Ishikawa (cell line): ENCODE results near the gene APOA4.

ENCODE experiments used
- CEBPB ChIP-seq: IDR thresholded peaks from 2 replicates; pipeline ENCODE4 v1.6.1; 2012
- CREB1 ChIP-seq: IDR thresholded peaks from 2 replicates; pipeline ENCODE4 v1.6.1; 2012; ENCODE audit warnings: low read depth
- EGR1 ChIP-seq: IDR thresholded peaks from 2 replicates; pipeline ENCODE4 v1.6.1; 2012
- EP300 ChIP-seq: IDR thresholded peaks from 2 replicates; pipeline ENCODE4 v1.6.1; 2012; ENCODE audit warnings: borderline replicate concordance
- FOXM1 ChIP-seq: IDR thresholded peaks from 2 replicates; pipeline ENCODE4 v1.6.1; 2012; ENCODE audit warnings: low read depth, borderline replicate concordance
- NFIC ChIP-seq: IDR thresholded peaks from 2 replicates; pipeline ENCODE4 v1.6.1; 2012
- RAD21 ChIP-seq: IDR thresholded peaks from 2 replicates; pipeline ENCODE4 v1.6.1; 2012; ENCODE audit warnings: low read depth
- TAF1 ChIP-seq: IDR thresholded peaks from 2 replicates; pipeline ENCODE4 v1.6.1; 2012; ENCODE audit warnings: low read depth, mild to moderate bottlenecking
- TCF12 ChIP-seq: IDR thresholded peaks from 2 replicates; pipeline ENCODE4 v1.6.1; 2012; ENCODE audit warnings: low read depth
- TEAD4 ChIP-seq: IDR thresholded peaks from 2 replicates; pipeline ENCODE4 v1.6.1; 2012
- YY1 ChIP-seq: IDR thresholded peaks from 2 replicates; pipeline ENCODE4 v1.6.1; 2012; ENCODE audit warnings: low read depth
- ZBTB7A ChIP-seq: IDR thresholded peaks from 2 replicates; pipeline ENCODE4 v1.6.1; 2012; ENCODE audit warnings: low read depth
- TF ChIP-seq, protein P1 (sequence below): IDR thresholded peaks from 2 replicates; pipeline ENCODE4 v1.6.1; 2012
- TF ChIP-seq, protein P2 (sequence below): IDR thresholded peaks from 2 replicates; pipeline ENCODE4 v1.6.1; 2012
- TF ChIP-seq, protein P3 (sequence below): IDR thresholded peaks from 2 replicates; pipeline ENCODE4 v1.6.1; 2012; ENCODE audit warnings: low read depth, mild to moderate bottlenecking

APOA4 gene

DNA sequence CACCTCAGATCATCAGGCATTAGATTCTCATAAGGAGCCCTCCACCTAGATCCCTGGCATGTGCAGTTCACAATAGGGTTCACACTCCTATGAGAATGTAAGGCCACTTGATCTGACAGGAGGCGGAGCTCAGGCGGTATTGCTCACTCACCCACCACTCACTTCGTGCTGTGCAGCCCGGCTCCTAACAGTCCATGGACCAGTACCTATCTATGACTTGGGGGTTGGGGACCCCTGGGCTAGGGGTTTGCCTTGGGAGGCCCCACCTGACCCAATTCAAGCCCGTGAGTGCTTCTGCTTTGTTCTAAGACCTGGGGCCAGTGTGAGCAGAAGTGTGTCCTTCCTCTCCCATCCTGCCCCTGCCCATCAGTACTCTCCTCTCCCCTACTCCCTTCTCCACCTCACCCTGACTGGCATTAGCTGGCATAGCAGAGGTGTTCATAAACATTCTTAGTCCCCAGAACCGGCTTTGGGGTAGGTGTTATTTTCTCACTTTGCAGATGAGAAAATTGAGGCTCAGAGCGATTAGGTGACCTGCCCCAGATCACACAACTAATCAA lies 8.8 kb upstream of the APOA4 start:
- TF ChIP-seq EGR1: no peak
- no peak for TF ChIP-seq TEAD4
- TF ChIP-seq RAD21: no peak
- TF ChIP-seq NFIC: no peak
- TF ChIP-seq EP300: no peak
- TF ChIP-seq, protein P1, sequence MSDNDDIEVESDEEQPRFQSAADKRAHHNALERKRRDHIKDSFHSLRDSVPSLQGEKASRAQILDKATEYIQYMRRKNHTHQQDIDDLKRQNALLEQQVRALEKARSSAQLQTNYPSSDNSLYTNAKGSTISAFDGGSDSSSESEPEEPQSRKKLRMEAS: no peak
- TF ChIP-seq, protein P2, sequence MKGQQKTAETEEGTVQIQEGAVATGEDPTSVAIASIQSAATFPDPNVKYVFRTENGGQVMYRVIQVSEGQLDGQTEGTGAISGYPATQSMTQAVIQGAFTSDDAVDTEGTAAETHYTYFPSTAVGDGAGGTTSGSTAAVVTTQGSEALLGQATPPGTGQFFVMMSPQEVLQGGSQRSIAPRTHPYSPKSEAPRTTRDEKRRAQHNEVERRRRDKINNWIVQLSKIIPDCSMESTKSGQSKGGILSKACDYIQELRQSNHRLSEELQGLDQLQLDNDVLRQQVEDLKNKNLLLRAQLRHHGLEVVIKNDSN: no peak
- TF ChIP-seq, protein P3, sequence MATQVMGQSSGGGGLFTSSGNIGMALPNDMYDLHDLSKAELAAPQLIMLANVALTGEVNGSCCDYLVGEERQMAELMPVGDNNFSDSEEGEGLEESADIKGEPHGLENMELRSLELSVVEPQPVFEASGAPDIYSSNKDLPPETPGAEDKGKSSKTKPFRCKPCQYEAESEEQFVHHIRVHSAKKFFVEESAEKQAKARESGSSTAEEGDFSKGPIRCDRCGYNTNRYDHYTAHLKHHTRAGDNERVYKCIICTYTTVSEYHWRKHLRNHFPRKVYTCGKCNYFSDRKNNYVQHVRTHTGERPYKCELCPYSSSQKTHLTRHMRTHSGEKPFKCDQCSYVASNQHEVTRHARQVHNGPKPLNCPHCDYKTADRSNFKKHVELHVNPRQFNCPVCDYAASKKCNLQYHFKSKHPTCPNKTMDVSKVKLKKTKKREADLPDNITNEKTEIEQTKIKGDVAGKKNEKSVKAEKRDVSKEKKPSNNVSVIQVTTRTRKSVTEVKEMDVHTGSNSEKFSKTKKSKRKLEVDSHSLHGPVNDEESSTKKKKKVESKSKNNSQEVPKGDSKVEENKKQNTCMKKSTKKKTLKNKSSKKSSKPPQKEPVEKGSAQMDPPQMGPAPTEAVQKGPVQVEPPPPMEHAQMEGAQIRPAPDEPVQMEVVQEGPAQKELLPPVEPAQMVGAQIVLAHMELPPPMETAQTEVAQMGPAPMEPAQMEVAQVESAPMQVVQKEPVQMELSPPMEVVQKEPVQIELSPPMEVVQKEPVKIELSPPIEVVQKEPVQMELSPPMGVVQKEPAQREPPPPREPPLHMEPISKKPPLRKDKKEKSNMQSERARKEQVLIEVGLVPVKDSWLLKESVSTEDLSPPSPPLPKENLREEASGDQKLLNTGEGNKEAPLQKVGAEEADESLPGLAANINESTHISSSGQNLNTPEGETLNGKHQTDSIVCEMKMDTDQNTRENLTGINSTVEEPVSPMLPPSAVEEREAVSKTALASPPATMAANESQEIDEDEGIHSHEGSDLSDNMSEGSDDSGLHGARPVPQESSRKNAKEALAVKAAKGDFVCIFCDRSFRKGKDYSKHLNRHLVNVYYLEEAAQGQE: no peak
- TF ChIP-seq ZBTB7A: no peak
- no peak for TF ChIP-seq YY1
- TF ChIP-seq TCF12: no peak
- no peak for TF ChIP-seq CREB1
- TF ChIP-seq TAF1: no peak
- no peak for TF ChIP-seq CEBPB
- TF ChIP-seq FOXM1: no peak

DNA sequence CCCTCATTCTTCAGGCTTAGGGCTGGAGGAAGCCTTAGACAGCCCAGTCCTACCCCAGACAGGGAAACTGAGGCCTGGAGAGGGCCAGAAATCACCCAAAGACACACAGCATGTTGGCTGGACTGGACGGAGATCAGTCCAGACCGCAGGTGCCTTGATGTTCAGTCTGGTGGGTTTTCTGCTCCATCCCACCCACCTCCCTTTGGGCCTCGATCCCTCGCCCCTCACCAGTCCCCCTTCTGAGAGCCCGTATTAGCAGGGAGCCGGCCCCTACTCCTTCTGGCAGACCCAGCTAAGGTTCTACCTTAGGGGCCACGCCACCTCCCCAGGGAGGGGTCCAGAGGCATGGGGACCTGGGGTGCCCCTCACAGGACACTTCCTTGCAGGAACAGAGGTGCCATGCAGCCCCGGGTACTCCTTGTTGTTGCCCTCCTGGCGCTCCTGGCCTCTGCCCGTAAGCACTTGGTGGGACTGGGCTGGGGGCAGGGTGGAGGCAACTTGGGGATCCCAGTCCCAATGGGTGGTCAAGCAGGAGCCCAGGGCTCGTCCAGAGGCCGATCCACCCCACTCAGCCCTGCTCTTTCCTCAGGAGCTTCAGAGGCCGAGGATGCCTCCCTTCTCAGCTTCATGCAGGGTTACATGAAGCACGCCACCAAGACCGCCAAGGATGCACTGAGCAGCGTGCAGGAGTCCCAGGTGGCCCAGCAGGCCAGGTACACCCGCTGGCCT lies 7.2 kb upstream of the APOA4 start:
- TF ChIP-seq CREB1 (no peak), NFIC (no peak), TCF12 (no peak), CEBPB (no peak), ZBTB7A (no peak), YY1 (no peak), TEAD4 (no peak), EP300 (no peak), EGR1 (no peak), FOXM1 (no peak), TAF1 (no peak), RAD21 (no peak)
- TF ChIP-seq, protein P2: no peak
- TF ChIP-seq, protein P3: no peak
- TF ChIP-seq, protein P1: no peak

DNA sequence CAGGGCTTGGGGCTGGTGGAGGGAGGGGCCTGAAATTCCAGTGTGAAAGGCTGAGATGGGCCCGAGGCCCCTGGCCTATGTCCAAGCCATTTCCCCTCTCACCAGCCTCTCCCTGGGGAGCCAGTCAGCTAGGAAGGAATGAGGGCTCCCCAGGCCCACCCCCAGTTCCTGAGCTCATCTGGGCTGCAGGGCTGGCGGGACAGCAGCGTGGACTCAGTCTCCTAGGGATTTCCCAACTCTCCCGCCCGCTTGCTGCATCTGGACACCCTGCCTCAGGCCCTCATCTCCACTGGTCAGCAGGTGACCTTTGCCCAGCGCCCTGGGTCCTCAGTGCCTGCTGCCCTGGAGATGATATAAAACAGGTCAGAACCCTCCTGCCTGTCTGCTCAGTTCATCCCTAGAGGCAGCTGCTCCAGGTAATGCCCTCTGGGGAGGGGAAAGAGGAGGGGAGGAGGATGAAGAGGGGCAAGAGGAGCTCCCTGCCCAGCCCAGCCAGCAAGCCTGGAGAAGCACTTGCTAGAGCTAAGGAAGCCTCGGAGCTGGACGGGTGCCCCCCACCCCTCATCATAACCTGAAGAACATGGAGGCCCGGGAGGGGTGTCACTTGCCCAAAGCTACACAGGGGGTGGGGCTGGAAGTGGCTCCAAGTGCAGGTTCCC lies 6.5 kb upstream of the APOA4 start, which contains the start of gene APOC3:
APOC3 (plus strand) TSS at position 383 of the 659 bp plus-strand sequence. CDS start 676 bp downstream, outside the sequence.
- TF ChIP-seq CEBPB: no peak
- no peak for TF ChIP-seq FOXM1
- TF ChIP-seq YY1: no peak
- no peak for TF ChIP-seq TAF1
- TF ChIP-seq, protein P2: no peak
- TF ChIP-seq, protein P3: no peak
- TF ChIP-seq CREB1: no peak
- no peak for TF ChIP-seq NFIC
- no peak for TF ChIP-seq EGR1
- TF ChIP-seq, protein P1: no peak
- TF ChIP-seq RAD21: no peak
- TF ChIP-seq ZBTB7A: no peak
- no peak for TF ChIP-seq TEAD4
- TF ChIP-seq TCF12: no peak
- no peak for TF ChIP-seq EP300
